Vagina (tissue), 2 donors: ENCODE results near the gene PRM1. TPM values are rescaled to one million over a fixed set of nuclear protein-coding genes. Genes with fewer than 3 reads are reported as not detected.

Source experiments
- DNase-seq, 2 donors: peaks; one replicate each; pipeline ENCODE4 v3.0.0-alpha.2; 2017; ENCODE audit errors: extremely low spot score in 2 of 2
- H3K27ac ChIP-seq: fragments of 200-600 bp; sonication (generic); one replicate; pipeline ENCODE4 v1.5.1; 2019
- H3K27me3 ChIP-seq: fragments of 200-600 bp; sonication (generic); one replicate; pipeline ENCODE4 v1.5.1; 2019
- H3K36me3 ChIP-seq, 2 donors: fragments of 200-600 bp; sonication (generic); one replicate each; pipeline ENCODE4 v1.5.1; 2017 to 2019
- H3K4me1 ChIP-seq: fragments of 200-600 bp; sonication (generic); one replicate; pipeline ENCODE4 v1.5.1; 2019
- H3K4me3 ChIP-seq, 2 donors: fragments of 200-600 bp; sonication (generic); 1 replicate in 1 of 2; 2 replicates in 1 of 2; pipeline ENCODE4 v1.5.1; 2016 to 2019
- H3K9me3 ChIP-seq: fragments of 200-600 bp; sonication (generic); one replicate; pipeline ENCODE4 v1.5.1; 2019
- CTCF ChIP-seq, 3 experiments: fragments of 450-650 bp in 2 of 3; fragments of 200-600 bp in 1 of 3; sonication (generic) in 1 of 3; IDR thresholded peaks; one replicate each; pipeline ENCODE4 v1.5.1; 2017 to 2019; ENCODE audit warnings: antibody characterized with exemption in 3 of 3, mild to moderate bottlenecking in 2 of 3, moderate library complexity in 2 of 3
- POLR2A ChIP-seq, 2 donors: fragments of 450-650 bp; IDR thresholded peaks; one replicate each; pipeline ENCODE4 v1.6.1; 2017; ENCODE audit warnings: antibody characterized with exemption in 2 of 2, mild to moderate bottlenecking in 2 of 2, moderate library complexity in 2 of 2
- POLR2AphosphoS5 ChIP-seq, 2 donors: sonication (generic); formaldehyde crosslinking; IDR thresholded peaks; one replicate each; pipeline ENCODE4 v1.9.0; 2017; ENCODE audit warnings: antibody characterized with exemption in 2 of 2, mild to moderate bottlenecking in 2 of 2, low read depth in 1 of 2; ENCODE audit not compliant: insufficient read depth in 1 of 2
- intact Hi-C: fragments of 100-400 bp; cut with DNase I; formaldehyde crosslinking; loops from one replicate; pipeline ENCODE4 v1.15.1; 2023
- total RNA-seq: library from RNA; depleted of rRNA; stranded (reverse); fragments of >200 nt; gene quantifications from one replicate; pipeline ENCODE4 v1.2.3, GENCODE V29; 2016

Gene PRM1
- total RNA-seq, 1 donor from 2014 or later, result not detected

- H3K27ac ChIP-seq, result no peak overlapping the region
- intact Hi-C loops, result no loop called here
Observed at GRCh38 chr16:11278681-11279628, 2.2 kb downstream of the PRM1 start.

GRCh38 chr16:11277607-11278337 is 3.4 kb downstream of the PRM1 start:
- no peaks in the 10 kb centered on the region for H3K36me3 ChIP-seq
- H3K4me3 ChIP-seq, result no peak overlapping the region
- intact Hi-C loops, result no loop called here
- no peak for DNase-seq
- no peak for TF ChIP-seq POLR2A (IDR thresholded peaks at IDR 0.05)
- no peak for TF ChIP-seq CTCF (IDR thresholded peaks at IDR 0.05)
- no peak for TF ChIP-seq POLR2AphosphoS5 (IDR thresholded peaks at IDR 0.05; ENCODE audit: insufficient read depth in 1 of 2, low read depth in 1 of 2)
- no peak overlapping the region for H3K27ac ChIP-seq
- no peaks in the 10 kb centered on the region for H3K27me3 ChIP-seq
- no peaks in the 10 kb centered on the region for H3K4me1 ChIP-seq
- H3K9me3 ChIP-seq, result no peaks in the 10 kb centered on the region

More at GRCh38 chr16:11278681-11279628, 2.2 kb downstream of the PRM1 start:
- Histone ChIP-seq H3K4me1 (no peaks in the 10 kb centered on the region), H3K27me3 (no peaks in the 10 kb centered on the region), H3K36me3 (no peaks in the 10 kb centered on the region), H3K9me3 (no peaks in the 10 kb centered on the region), H3K4me3 (no peak overlapping the region)
- DNase-seq, result no peak
- TF ChIP-seq POLR2AphosphoS5 (IDR thresholded peaks at IDR 0.05; ENCODE audit: insufficient read depth in 1 of 2, low read depth in 1 of 2) (no peak), CTCF (IDR thresholded peaks at IDR 0.05) (no peak), POLR2A (IDR thresholded peaks at IDR 0.05) (no peak)

DNA sequence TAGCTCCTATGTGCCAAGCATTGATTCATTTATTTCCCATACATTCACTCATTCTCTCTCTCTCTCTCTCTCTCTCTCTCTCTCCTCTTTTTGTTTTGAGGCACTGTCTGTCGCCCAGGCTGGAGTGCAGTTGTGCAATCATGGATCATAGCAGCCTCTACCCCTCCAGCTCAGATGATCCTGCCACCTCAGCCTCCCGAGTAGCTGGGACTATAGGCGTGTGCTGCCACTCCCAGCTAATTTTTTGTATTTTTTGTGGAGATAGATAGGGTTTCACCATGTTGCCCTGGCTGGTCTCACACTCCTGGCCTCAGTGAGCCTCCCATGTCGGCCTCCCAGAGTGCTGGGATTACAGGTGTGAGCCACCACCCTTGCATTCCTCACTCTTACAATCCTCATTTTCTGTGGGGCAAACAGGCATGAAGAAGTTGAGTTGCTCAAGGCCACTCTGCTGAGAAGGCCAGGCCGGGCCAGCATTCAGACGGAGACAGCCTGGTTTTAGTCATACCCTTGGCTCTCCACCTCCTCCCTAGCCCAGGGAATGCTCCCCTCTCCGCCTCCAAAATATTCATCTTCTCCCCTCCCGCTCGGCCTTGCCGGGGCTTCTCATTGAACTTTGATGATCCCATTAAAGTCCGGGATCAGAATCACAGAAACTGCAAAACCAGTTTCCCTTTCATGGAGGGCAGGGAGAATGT is 4.1 kb downstream of the PRM1 start:
- no peaks in the 10 kb centered on the region for H3K4me1 ChIP-seq
- no peak for DNase-seq
- intact Hi-C loops, result no loop called here
- no peak for TF ChIP-seq POLR2AphosphoS5 (IDR thresholded peaks at IDR 0.05; ENCODE audit: insufficient read depth in 1 of 2, low read depth in 1 of 2)
- no peak for TF ChIP-seq POLR2A (IDR thresholded peaks at IDR 0.05)
- no peak for TF ChIP-seq CTCF (IDR thresholded peaks at IDR 0.05)
- H3K4me3 ChIP-seq, result no peak overlapping the region
- H3K27ac ChIP-seq, result no peak overlapping the region
- H3K27me3 ChIP-seq, result no peaks in the 10 kb centered on the region
- no peaks in the 10 kb centered on the region for H3K9me3 ChIP-seq
- no peaks in the 10 kb centered on the region for H3K36me3 ChIP-seq

DNA sequence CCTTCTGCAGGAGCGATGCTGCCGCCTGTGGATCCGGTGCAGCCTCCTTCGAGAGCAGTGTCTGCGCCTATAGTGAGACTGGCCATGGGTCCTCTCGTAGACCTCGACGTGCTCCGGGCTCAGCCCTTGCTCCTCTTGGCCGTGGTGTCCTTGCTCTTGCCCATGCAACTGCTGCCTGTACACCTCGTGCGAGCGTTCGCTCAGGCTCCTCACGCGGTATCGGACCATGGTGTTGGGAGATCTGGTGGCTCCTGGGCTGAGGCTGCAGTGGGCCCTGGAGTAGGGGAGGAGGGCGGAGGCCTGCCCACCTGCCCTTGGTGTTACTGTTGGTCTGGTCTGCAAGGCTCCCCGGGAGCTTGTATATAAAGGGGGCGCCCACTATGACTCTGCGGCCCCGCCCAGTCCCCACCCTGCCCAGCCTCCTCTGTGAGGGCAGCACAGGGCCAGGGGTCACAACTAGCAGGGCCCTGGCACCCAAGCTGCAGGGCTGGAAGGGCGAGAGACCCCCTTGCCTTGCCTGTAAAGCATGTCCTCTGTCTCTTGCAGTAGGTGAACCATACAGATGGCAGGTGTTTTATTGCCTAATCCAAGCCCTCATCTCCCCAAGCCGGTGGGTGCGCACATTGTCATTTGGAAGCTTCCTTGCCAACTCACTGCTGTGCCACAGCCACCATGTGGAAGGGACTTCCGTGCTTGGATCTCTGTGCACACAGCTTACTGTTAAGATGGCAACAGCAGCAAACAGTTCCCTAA is 4.8 kb downstream of the PRM1 start, which contains the start of gene PRM2:
PRM2 (minus strand) TSS at position 338 of the 753 bp plus-strand sequence; CDS start at position 228, 110 bp downstream.
- Histone ChIP-seq H3K36me3 (no peaks in the 10 kb centered on the region), H3K4me1 (no peaks in the 10 kb centered on the region), H3K4me3 (no peak within 1 kb of the TSS), H3K9me3 (no peaks in the 10 kb centered on the region), H3K27ac (no peak within 1 kb of the TSS), H3K27me3 (no peaks in the 10 kb centered on the region)
- TF ChIP-seq POLR2A (IDR thresholded peaks at IDR 0.05), result no peak
- TF ChIP-seq POLR2AphosphoS5 (IDR thresholded peaks at IDR 0.05; ENCODE audit: insufficient read depth in 1 of 2, low read depth in 1 of 2), result no peak
- TF ChIP-seq CTCF (IDR thresholded peaks at IDR 0.05), result no peak
- DNase-seq, result no peak
- intact Hi-C loops, result no loop called here
